CD8-positive, alpha-beta memory T cell (primary cell): ENCODE measurements around the gene INO80C. TPM values are rescaled to one million over a fixed set of nuclear protein-coding genes. Genes with fewer than 3 reads are reported as not detected.
A peak's percentile ranks its signal among the peaks of the same experiment; 100 is the strongest.
"Not testable (repeated sequence)": the region's sequence is repeated elsewhere in the genome, so short reads cannot be mapped to it uniquely, and the experiment has no call there.

ENCODE experiments used
- CTCF ChIA-PET: fragments of 350-600 bp; sonication (Branson Sonifier 250); formaldehyde crosslinking; loops from one replicate; lab custom pipeline; 2021; ENCODE audit warnings: antibody characterized with exemption; lab: Charles Lee
- POLR2A ChIA-PET: fragments of 350-600 bp; sonication (Branson Sonifier 250); formaldehyde crosslinking; loops from one replicate; lab custom pipeline; 2021; ENCODE audit warnings: antibody characterized with exemption; lab: Charles Lee
- DNase-seq, 5 donors: peaks; one replicate each; pipeline versions ENCODE4 v3.0.0 to v3.0.0-alpha.2; 2020 to 2022; ENCODE audit warnings: mixed read lengths in 1 of 5
- H3K27ac ChIP-seq: one replicate; pipeline ENCODE4 v1.7.0; 2013; ENCODE audit warnings: low read depth, mild to moderate bottlenecking, low read length, moderate library complexity
- H3K27me3 ChIP-seq: 2 replicates; pipeline ENCODE4 v1.7.0; 2013; ENCODE audit warnings: low read length, mild to moderate bottlenecking; ENCODE audit not compliant: insufficient read depth, poor library complexity, severe bottlenecking
- H3K36me3 ChIP-seq: 2 replicates; pipeline ENCODE4 v1.7.0; 2013; ENCODE audit warnings: mild to moderate bottlenecking, low read length, moderate library complexity; ENCODE audit not compliant: insufficient read depth
- H3K4me1 ChIP-seq: 2 replicates; pipeline ENCODE4 v1.7.0; 2013; ENCODE audit warnings: mild to moderate bottlenecking, low read length, moderate library complexity; ENCODE audit not compliant: insufficient read depth
- H3K4me3 ChIP-seq: 2 replicates; pipeline ENCODE4 v1.7.0; 2013; ENCODE audit warnings: mild to moderate bottlenecking, low read length
- H3K9me3 ChIP-seq: 2 replicates; pipeline ENCODE4 v1.7.0; 2013; ENCODE audit warnings: mild to moderate bottlenecking, low read length
- H3K27ac Mint-ChIP-seq, 8 donors: one replicate each; pipeline ENCODE4 v1.8.0; 2020 to 2021; ENCODE audit warnings: mixed read lengths in 8 of 8, mild to moderate bottlenecking in 6 of 8, inconsistent platforms in 3 of 8, moderate library complexity in 3 of 8
- H3K27me3 Mint-ChIP-seq, 2 donors: one replicate each; pipeline ENCODE4 v1.8.0; 2020 to 2021; ENCODE audit warnings: mixed read lengths in 2 of 2, mild to moderate bottlenecking in 1 of 2, moderate library complexity in 1 of 2
- H3K36me3 Mint-ChIP-seq, 3 donors: one replicate each; pipeline ENCODE4 v1.8.0; 2020 to 2021; ENCODE audit warnings: mixed read lengths in 3 of 3, inconsistent platforms in 1 of 3, mild to moderate bottlenecking in 1 of 3
- H3K4me1 Mint-ChIP-seq, 3 donors: one replicate each; pipeline ENCODE4 v1.8.0; 2020 to 2021; ENCODE audit warnings: mixed read lengths in 3 of 3, inconsistent platforms in 1 of 3, mild to moderate bottlenecking in 1 of 3
- H3K4me3 Mint-ChIP-seq, 7 donors: one replicate each; pipeline ENCODE4 v1.8.0; 2020 to 2021; ENCODE audit warnings: mixed read lengths in 7 of 7, mild to moderate bottlenecking in 6 of 7, moderate library complexity in 4 of 7, inconsistent platforms in 2 of 7
- H3K9me3 Mint-ChIP-seq, 5 donors: one replicate each; pipeline ENCODE4 v1.8.0; 2020 to 2022; ENCODE audit warnings: mixed read lengths in 5 of 5, mild to moderate bottlenecking in 3 of 5, moderate library complexity in 2 of 5, inconsistent platforms in 1 of 5
- polyA plus RNA-seq: library from polyadenylated mRNA; unstranded; fragments of 300-500 nt; fragmentation: Illumina TruSeq; gene quantifications from one replicate; pipeline ENCODE4 v1.2.3, GENCODE V29; 2021
- total RNA-seq, 2 experiments: library from RNA; stranded (reverse); gene quantifications; one replicate each; pipeline ENCODE4 v1.2.3, GENCODE V29; 2021

Gene INO80C
- total and polyA plus RNA-seq, 3 experiments from 2014 or later: 16.6 to 28.5 (median 27.0) TPM

DNA sequence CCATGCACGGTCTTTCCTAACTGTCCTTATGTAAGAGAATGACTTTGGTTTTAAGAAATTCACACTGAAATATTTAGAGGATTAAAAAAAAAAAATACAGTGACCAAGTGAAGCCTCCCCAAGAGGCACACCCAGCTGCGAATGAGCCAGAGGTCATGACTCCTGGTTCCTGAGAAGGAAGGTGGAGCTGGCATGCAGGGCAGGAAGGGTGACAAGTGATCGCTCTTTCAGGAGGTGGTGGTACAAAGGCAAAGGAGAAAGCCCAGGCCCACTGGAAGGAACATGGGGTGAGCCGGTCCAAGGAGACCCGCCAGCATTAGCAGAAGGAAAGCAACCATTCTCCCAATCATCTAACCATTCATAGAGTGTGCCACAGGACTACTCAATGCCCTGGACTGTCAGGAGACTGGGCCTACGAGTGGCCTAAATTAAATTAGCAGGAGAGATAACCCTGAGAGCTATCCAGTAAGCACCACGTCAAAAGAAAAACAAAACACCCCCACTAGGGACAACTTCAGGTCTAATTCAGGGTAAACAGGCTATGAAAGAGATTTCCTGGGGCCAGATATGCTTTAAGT, 7.8 kb downstream of the INO80C start:
- no peaks in the 10 kb centered on the region for H3K4me1 ChIP-seq

DNA sequence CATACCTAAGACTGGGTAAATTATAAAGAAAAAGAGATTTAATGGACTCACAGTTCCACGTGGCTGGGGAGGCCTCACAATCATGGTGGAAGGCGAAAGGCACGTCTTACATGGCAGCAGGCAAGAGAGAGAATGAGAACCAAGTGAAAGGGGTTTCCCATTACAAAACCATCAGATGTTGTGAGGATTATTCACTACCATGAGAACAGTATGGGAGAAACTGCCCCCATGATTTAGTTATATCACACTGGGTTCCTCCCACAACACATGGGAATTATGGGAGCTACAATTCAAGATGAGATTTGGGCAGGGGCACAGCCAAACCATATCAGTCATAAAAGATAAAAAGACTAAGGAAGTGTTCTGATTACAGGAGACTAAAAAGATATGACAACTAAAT, 8.5 kb downstream of the INO80C start:
- H3K27me3 Mint-ChIP-seq, H3K27me3 ChIP-seq, H3K27ac ChIP-seq, H3K4me3 Mint-ChIP-seq, H3K27ac Mint-ChIP-seq, H3K4me1 ChIP-seq, H3K36me3 Mint-ChIP-seq, POLR2A ChIA-PET, H3K9me3 Mint-ChIP-seq, H3K36me3 ChIP-seq, DNase-seq, CTCF ChIA-PET, H3K4me3 ChIP-seq, H3K9me3 ChIP-seq: not testable (repeated sequence)
- peaks cover 2 to 32% (median 12%) of the 10 kb centered on the region in 3 donors for H3K4me1 Mint-ChIP-seq

More for the DNA sequence above, 7.8 kb downstream of the INO80C start:
- H3K27me3 ChIP-seq: no peaks in the 10 kb centered on the region
- CTCF ChIA-PET: no interaction called here
- Mint-ChIP-seq H3K27ac (peak overlapping the region in 1 of 8 donors; percentile 47), H3K9me3 (no peaks in the 10 kb centered on the region), H3K36me3 (peaks cover 7 to 9% (median 8%) of the 10 kb centered on the region in 3 donors), H3K4me3 (no peak overlapping the region), H3K27me3 (no peaks in the 10 kb centered on the region), H3K4me1 (peaks cover 6 to 32% (median 16%) of the 10 kb centered on the region in 3 donors)
- POLR2A ChIA-PET: no interaction called here
- DNase-seq: no peak
- no peaks in the 10 kb centered on the region for H3K36me3 ChIP-seq
- no peak overlapping the region for H3K27ac ChIP-seq
- no peak overlapping the region for H3K4me3 ChIP-seq
- no peaks in the 10 kb centered on the region for H3K9me3 ChIP-seq

DNA sequence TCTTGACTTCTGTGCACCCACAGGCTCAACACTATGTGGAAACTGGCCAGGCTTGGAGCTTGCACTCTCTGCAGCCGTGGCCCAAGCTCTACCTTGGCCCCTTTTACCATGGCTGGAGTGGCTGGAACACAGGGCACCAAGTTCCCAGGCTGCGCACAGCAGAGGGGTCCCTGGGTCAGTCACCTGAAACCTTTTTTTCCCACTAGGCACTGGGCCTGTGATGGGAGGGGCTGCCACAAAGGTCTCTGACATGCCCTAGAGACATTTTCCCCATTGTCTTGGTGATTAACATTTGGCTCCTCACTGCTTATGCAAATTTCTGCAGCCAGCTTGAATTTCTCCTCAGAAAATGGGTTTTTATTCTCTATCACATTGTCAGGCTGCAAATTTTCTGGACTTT, 9.4 kb downstream of the INO80C start:
- H3K4me1 ChIP-seq, H3K4me3 ChIP-seq, H3K9me3 Mint-ChIP-seq, H3K27ac ChIP-seq, H3K9me3 ChIP-seq, H3K4me3 Mint-ChIP-seq, DNase-seq, CTCF ChIA-PET, H3K27ac Mint-ChIP-seq, POLR2A ChIA-PET, H3K27me3 ChIP-seq, H3K36me3 Mint-ChIP-seq, H3K36me3 ChIP-seq, H3K27me3 Mint-ChIP-seq: not testable (repeated sequence)
- H3K4me1 Mint-ChIP-seq: peaks cover 1 to 24% (median 9%) of the 10 kb centered on the region in 3 donors

DNA sequence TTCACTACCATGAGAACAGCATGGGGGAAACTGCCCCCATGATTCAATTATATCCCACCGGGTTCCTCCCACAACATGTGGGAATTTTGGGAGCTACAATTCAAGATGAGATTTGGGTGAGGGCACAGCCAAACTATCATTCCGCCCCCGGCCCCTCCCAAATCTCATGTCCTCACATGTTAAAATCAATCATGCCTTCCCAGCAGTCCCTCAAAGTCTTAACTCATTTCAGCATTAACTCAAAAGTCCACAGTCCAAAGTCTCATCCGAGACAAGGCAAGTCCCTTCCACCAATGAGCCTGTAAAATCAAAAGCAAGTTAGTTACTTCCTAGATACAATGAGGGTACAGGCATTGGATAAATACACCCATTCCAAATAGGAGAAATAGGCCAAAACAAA, 10.2 kb downstream of the INO80C start:
- H3K36me3 ChIP-seq, POLR2A ChIA-PET, CTCF ChIA-PET, H3K4me3 Mint-ChIP-seq, DNase-seq, H3K4me3 ChIP-seq, H3K4me1 ChIP-seq, H3K27ac ChIP-seq, H3K27me3 ChIP-seq, H3K27ac Mint-ChIP-seq, H3K9me3 ChIP-seq, H3K36me3 Mint-ChIP-seq, H3K9me3 Mint-ChIP-seq, H3K27me3 Mint-ChIP-seq: not testable (repeated sequence)
- peaks cover 4 to 26% (median 9%) of the 10 kb centered on the region in 3 donors for H3K4me1 Mint-ChIP-seq

DNA sequence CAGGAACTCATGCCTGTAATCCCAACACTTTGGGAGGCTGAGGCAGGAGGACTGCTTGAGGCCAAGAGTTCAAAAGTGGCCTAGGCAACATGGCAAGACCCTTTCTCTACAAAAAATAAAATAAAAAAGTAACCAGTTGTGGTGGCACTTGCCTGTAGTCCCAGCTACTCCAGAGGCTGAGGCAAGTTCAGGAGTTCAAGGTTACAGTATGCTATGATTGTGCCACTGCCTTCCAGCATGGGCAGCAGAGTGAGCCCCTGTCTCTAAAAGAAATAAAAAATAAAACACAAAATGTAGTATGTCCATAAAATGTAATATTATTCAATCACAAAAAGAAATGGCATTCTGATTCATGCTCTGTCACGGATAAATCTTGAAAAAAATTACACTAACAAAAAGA, 11.9 kb downstream of the INO80C start:
- ChIA-PET POLR2A (no interaction called here), CTCF (no interaction called here)
- Histone ChIP-seq H3K4me3 (no peak overlapping the region), H3K27ac (no peak overlapping the region), H3K4me1 (no peaks in the 10 kb centered on the region), H3K9me3 (no peaks in the 10 kb centered on the region), H3K27me3 (no peaks in the 10 kb centered on the region), H3K36me3 (no peaks in the 10 kb centered on the region)
- H3K27ac Mint-ChIP-seq: no peak overlapping the region
- no peak overlapping the region for H3K4me3 Mint-ChIP-seq
- no peaks in the 10 kb centered on the region for H3K27me3 Mint-ChIP-seq
- peaks cover 6 to 22% (median 6%) of the 10 kb centered on the region in 3 donors for H3K4me1 Mint-ChIP-seq
- DNase-seq: no peak
- peaks cover 7 to 10% (median 9%) of the 10 kb centered on the region in 3 donors for H3K36me3 Mint-ChIP-seq
- H3K9me3 Mint-ChIP-seq: no peaks in the 10 kb centered on the region

DNA sequence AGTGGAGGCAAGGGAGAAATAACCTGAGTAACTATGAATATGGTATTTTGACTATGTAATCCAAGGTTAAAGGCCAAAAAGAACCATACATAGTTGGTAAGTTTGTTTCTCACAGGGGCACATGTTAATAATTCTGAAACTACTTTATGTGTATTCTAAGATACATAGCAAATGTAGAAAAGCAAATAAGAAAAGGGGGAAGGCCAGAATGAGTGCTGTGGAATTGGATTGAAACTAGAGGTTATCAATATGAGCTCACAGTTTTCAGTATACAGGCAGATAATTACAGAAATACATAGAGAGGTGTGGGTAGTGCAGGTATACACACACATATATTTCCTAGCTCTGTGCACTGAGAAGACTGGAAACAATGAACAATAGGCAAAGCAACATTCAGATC, 13.7 kb downstream of the INO80C start:
- Mint-ChIP-seq H3K9me3 (no peaks in the 10 kb centered on the region), H3K4me1 (peaks cover 8 to 20% (median 10%) of the 10 kb centered on the region in 3 donors), H3K27me3 (no peaks in the 10 kb centered on the region), H3K27ac (no peak overlapping the region), H3K36me3 (peaks cover 6 to 13% (median 9%) of the 10 kb centered on the region in 3 donors), H3K4me3 (no peak overlapping the region)
- Histone ChIP-seq H3K9me3 (no peaks in the 10 kb centered on the region), H3K27ac (no peak overlapping the region), H3K27me3 (no peaks in the 10 kb centered on the region), H3K4me1 (no peaks in the 10 kb centered on the region), H3K4me3 (no peak overlapping the region), H3K36me3 (no peaks in the 10 kb centered on the region)
- ChIA-PET CTCF (no interaction called here), POLR2A (no interaction called here)
- DNase-seq: no peak

DNA sequence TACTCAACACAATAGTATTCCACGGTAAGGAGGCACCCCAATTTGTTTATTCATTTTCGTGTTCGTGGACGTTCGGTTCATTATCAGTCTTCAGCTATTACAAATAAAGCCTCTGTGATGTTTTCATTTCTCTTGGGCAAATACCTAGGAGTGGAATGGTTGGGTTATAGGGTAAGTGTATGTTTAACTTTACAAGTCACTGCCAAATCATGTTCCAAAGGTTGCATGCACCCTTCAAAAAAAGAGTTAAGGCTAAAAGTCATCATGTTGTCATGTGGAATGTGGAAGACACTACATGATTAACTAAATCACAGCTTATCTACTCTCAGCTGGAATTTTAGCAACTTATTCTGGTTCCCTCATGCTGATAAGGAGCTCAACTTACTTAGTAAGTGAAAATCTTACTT, 15.8 kb downstream of the INO80C start:
- Histone ChIP-seq H3K4me3 (no peak overlapping the region), H3K27me3 (no peaks in the 10 kb centered on the region), H3K27ac (no peak overlapping the region), H3K9me3 (no peaks in the 10 kb centered on the region), H3K4me1 (no peaks in the 10 kb centered on the region), H3K36me3 (no peaks in the 10 kb centered on the region)
- no peak for DNase-seq
- Mint-ChIP-seq H3K9me3 (no peaks in the 10 kb centered on the region), H3K27ac (no peak overlapping the region), H3K4me3 (no peak overlapping the region), H3K4me1 (peaks cover 13 to 17% (median 15%) of the 10 kb centered on the region in 3 donors), H3K27me3 (no peaks in the 10 kb centered on the region), H3K36me3 (peaks cover 1 to 18% (median 9%) of the 10 kb centered on the region in 3 donors)
- CTCF ChIA-PET: no interaction called here
- POLR2A ChIA-PET: no interaction called here

DNA sequence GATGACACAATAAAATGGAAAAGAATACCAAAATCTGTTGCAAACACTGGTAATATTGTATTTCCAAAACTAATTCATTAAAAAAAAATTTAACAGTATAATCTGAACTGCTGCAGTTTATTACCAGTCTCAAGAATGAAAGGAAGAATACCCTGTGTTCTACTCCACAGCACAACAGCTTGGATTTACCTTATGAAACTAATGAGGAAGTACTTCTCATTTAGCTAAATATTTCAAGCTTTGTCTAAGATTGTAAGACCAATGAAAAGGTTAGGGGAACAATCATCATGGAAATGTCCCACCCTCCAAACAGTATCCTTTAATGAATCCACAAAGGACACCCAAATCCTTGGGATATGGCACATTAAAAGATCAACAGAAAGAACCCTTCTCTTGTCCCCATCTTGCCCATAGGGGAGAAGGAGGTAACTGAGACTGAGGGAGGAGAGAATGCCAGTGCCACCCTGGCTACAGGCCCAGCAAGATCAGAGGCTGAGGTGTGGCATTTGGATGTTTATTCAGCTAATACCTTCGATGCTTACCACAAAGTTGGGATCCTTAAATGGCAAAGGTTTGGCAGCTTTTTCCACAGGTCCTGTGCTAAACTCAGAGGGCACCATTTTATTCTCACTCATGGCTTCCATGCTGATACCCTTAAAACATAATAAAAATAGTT, 17.7 kb downstream of the INO80C start:
- Mint-ChIP-seq H3K4me1 (peaks cover 12 to 13% (median 13%) of the 10 kb centered on the region in 3 donors), H3K27ac (no peak overlapping the region), H3K27me3 (no peaks in the 10 kb centered on the region), H3K4me3 (no peak overlapping the region), H3K9me3 (no peaks in the 10 kb centered on the region), H3K36me3 (peaks cover 2 to 22% (median 11%) of the 10 kb centered on the region in 3 donors)
- CTCF ChIA-PET: no interaction called here
- H3K27me3 ChIP-seq: no peaks in the 10 kb centered on the region
- POLR2A ChIA-PET: no interaction called here
- no peak for DNase-seq
- no peak overlapping the region for H3K4me3 ChIP-seq
- no peaks in the 10 kb centered on the region for H3K9me3 ChIP-seq
- no peak overlapping the region for H3K27ac ChIP-seq
- no peaks in the 10 kb centered on the region for H3K36me3 ChIP-seq
- no peaks in the 10 kb centered on the region for H3K4me1 ChIP-seq
